NCI-H1092 treated with DMSO at 0.1 percent for 48 hours (cell line): Measurements from ENCODE around the gene TRIM41.
"Not testable (repeated sequence)": the region's sequence is repeated elsewhere in the genome, so short reads cannot be mapped to it uniquely, and the experiment has no call there.

Source experiments
- DNase-seq: peaks from one replicate; lab custom pipeline; 2025; lab: John Stamatoyannopoulos, UW

TRIM41 gene

GRCh38 chr5:181192337-181193046, 30.6 kb upstream of the TRIM41 start:
- DNase-seq: no peak

- no peak for DNase-seq
Observed at GRCh38 chr5:181193656-181194055, 29.4 kb upstream of the TRIM41 start.

GRCh38 chr5:181194489-181195248, 28.4 kb upstream of the TRIM41 start:
- no peak for DNase-seq

GRCh38 chr5:181195249-181195761, 27.8 kb upstream of the TRIM41 start:
- no peak for DNase-seq

- DNase-seq: no peak
Observed at GRCh38 chr5:181197326-181197951, 25.6 kb upstream of the TRIM41 start.

GRCh38 chr5:181198106-181198685, 24.9 kb upstream of the TRIM41 start:
- DNase-seq: no peak

GRCh38 chr5:181198905-181199519, 24.1 kb upstream of the TRIM41 start:
- DNase-seq: no peak

- DNase-seq: no peak
Observed at GRCh38 chr5:181199881-181200638, 23.0 kb upstream of the TRIM41 start.

GRCh38 chr5:181200816-181201215, 22.3 kb upstream of the TRIM41 start:
- DNase-seq: no peak

- no peak for DNase-seq
Observed at GRCh38 chr5:181203093-181203711, 19.9 kb upstream of the TRIM41 start.

GRCh38 chr5:181203777-181204112, 19.3 kb upstream of the TRIM41 start:
- no peak for DNase-seq

- DNase-seq: no peak
Observed at GRCh38 chr5:181204113-181204825, 18.8 kb upstream of the TRIM41 start.

GRCh38 chr5:181204826-181205760, 18.0 kb upstream of the TRIM41 start, which contains the start of gene TRIM7:
TRIM7 (minus strand) TSS chr5:181205196; CDS start chr5:181205110, 86 bp downstream.
- no peak for DNase-seq

GRCh38 chr5:181205761-181206649, 17.1 kb upstream of the TRIM41 start:
- no peak for DNase-seq

GRCh38 chr5:181207214-181207959, 15.7 kb upstream of the TRIM41 start:
- no peak for DNase-seq

- no peak for DNase-seq
Observed at GRCh38 chr5:181207960-181208253, 15.2 kb upstream of the TRIM41 start.

- not testable (repeated sequence) for DNase-seq
Observed at GRCh38 chr5:181209006-181209405, 14.1 kb upstream of the TRIM41 start.
